AG09319 (cell line): ENCODE measurements around the gene ICA1L.

Experiments used
- DNase-seq: peaks from one replicate; pipeline ENCODE4 v3.0.0-alpha.2; 2010; ENCODE audit warnings: low read depth; ENCODE audit errors: extremely low read depth
- TF ChIP-seq, protein P1 (sequence below): IDR thresholded peaks from 2 replicates; pipeline ENCODE4 v1.5.1; 2011; ENCODE audit warnings: low read depth, mild to moderate bottlenecking, inconsistent platforms, low read length, moderate library complexity

The ICA1L gene

GRCh38 chr2:202726070-202726469, 145.5 kb downstream of the ICA1L start:
- DNase-seq = no peak
- TF ChIP-seq, protein P1, sequence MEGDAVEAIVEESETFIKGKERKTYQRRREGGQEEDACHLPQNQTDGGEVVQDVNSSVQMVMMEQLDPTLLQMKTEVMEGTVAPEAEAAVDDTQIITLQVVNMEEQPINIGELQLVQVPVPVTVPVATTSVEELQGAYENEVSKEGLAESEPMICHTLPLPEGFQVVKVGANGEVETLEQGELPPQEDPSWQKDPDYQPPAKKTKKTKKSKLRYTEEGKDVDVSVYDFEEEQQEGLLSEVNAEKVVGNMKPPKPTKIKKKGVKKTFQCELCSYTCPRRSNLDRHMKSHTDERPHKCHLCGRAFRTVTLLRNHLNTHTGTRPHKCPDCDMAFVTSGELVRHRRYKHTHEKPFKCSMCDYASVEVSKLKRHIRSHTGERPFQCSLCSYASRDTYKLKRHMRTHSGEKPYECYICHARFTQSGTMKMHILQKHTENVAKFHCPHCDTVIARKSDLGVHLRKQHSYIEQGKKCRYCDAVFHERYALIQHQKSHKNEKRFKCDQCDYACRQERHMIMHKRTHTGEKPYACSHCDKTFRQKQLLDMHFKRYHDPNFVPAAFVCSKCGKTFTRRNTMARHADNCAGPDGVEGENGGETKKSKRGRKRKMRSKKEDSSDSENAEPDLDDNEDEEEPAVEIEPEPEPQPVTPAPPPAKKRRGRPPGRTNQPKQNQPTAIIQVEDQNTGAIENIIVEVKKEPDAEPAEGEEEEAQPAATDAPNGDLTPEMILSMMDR = no peak

GRCh38 chr2:202723746-202724145, 147.8 kb downstream of the ICA1L start:
- TF ChIP-seq, protein P1 = no peak
- no peak for DNase-seq
